ENCODE measurements around the gene BMPR1B. TPM values are rescaled to one million over a fixed set of nuclear protein-coding genes. Genes with fewer than 3 reads are reported as not detected.
"Not testable (repeated sequence)": the region's sequence is repeated elsewhere in the genome, so short reads cannot be mapped to it uniquely, and the experiment has no call there.

The BMPR1B gene
- polyA plus RNA-seq, 10 donors = 7.6 to 17.5 (median 12.9) TPM

GRCh38 chr4:95134016-95134415 lies 376.3 kb downstream of the BMPR1B start:
- DNase-seq = not testable (repeated sequence)

GRCh38 chr4:95139424-95139823 lies 381.7 kb downstream of the BMPR1B start:
- not testable (repeated sequence) for DNase-seq

- DNase-seq = peak in 1 of 3 donors; percentile 27
Observed at GRCh38 chr4:95141361-95141760, 383.6 kb downstream of the BMPR1B start.

GRCh38 chr4:95142932-95143331 lies 385.2 kb downstream of the BMPR1B start:
- DNase-seq = no peak

- DNase-seq = no peak
Observed at GRCh38 chr4:95151255-95151654, 393.5 kb downstream of the BMPR1B start.

GRCh38 chr4:95153182-95153581 lies 395.4 kb downstream of the BMPR1B start:
- DNase-seq = no peak

GRCh38 chr4:95155759-95156451 lies 398.1 kb downstream of the BMPR1B start:
- peak in 2 of 3 donors; percentile 54 to 56 for DNase-seq

GRCh38 chr4:95156452-95156765 lies 398.7 kb downstream of the BMPR1B start:
- peak in 1 of 3 donors; percentile 77 for DNase-seq

- no peak for DNase-seq
Observed at GRCh38 chr4:95157596-95157995, 399.8 kb downstream of the BMPR1B start.

- DNase-seq = no peak
Observed at GRCh38 chr4:95158045-95158444, 400.3 kb downstream of the BMPR1B start.

GRCh38 chr4:95158626-95159025 lies 400.9 kb downstream of the BMPR1B start:
- no peak for DNase-seq

GRCh38 chr4:95159384-95159783 lies 401.6 kb downstream of the BMPR1B start:
- no peak for DNase-seq

- no peak for DNase-seq
Observed at GRCh38 chr4:95161781-95162469, 404.2 kb downstream of the BMPR1B start.

GRCh38 chr4:95162867-95163266 lies 405.1 kb downstream of the BMPR1B start:
- DNase-seq = no peak

- DNase-seq = peak; percentile 56 to 80 (median 71)
Observed at GRCh38 chr4:95165926-95166524, 408.3 kb downstream of the BMPR1B start.

- no peak for DNase-seq
Observed at GRCh38 chr4:95167805-95168204, 410.1 kb downstream of the BMPR1B start.

- DNase-seq = no peak
Observed at GRCh38 chr4:95170176-95170575, 412.4 kb downstream of the BMPR1B start.

- DNase-seq = not testable (repeated sequence)
Observed at GRCh38 chr4:95171377-95171776, 413.6 kb downstream of the BMPR1B start.

GRCh38 chr4:95178938-95179337 lies 421.2 kb downstream of the BMPR1B start:
- DNase-seq = no peak

- no peak for DNase-seq
Observed at GRCh38 chr4:95180531-95181242, 422.9 kb downstream of the BMPR1B start.

GRCh38 chr4:95181243-95181995 lies 423.7 kb downstream of the BMPR1B start:
- peak in 1 of 3 donors; percentile 9 for DNase-seq

GRCh38 chr4:95181996-95182306 lies 424.2 kb downstream of the BMPR1B start:
- DNase-seq = no peak

Measured in muscle of back (tissue), 11 donors.